ENCODE measurements around the gene XPNPEP1.

GRCh38 chr10:109899356-109900331, 23.7 kb downstream of the XPNPEP1 start:
- no peak for TF ChIP-seq GATA2 (IDR thresholded peaks at IDR 0.05; ENCODE audit: low read depth, low read length)
- no peak for TF ChIP-seq GATA3 (IDR thresholded peaks at IDR 0.05; ENCODE audit: low read depth, low read length)
